ENCODE measurements around the gene VOPP1. TPM values are rescaled to one million over a fixed set of nuclear protein-coding genes. Genes with fewer than 3 reads are reported as not detected.
A peak's percentile ranks its signal among the peaks of the same experiment; 100 is the strongest.

The VOPP1 gene
- total RNA-seq, 6 experiments from 2014 or later, result 103 to 135 (median 122) TPM

GRCh38 chr7:55423277-55423711, 149.0 kb downstream of the VOPP1 start:
- no peak overlapping the region; the same call in 1 of the 2 replicates for H3K4me3 Mint-ChIP-seq
- TF ChIP-seq CTCF (IDR thresholded peaks at IDR 0.05), result peak; percentile 56
- H3K36me3 Mint-ChIP-seq (ENCODE audit: low read depth), result peaks cover 19% of the 10 kb centered on the region
- DNase-seq, result peak; percentile 57
- H3K27me3 Mint-ChIP-seq (ENCODE audit: insufficient read depth), result no peaks in the 10 kb centered on the region
- peaks cover 57% of the 10 kb centered on the region for H3K4me1 Mint-ChIP-seq (ENCODE audit: low read depth)
- H3K9me3 Mint-ChIP-seq, result no peaks in the 10 kb centered on the region
- H3K27ac Mint-ChIP-seq, result peak overlapping the region; percentile 2; the same call in 1 of the 2 replicates

Other genes starting within 250 kb of the VOPP1 start
- gene LANCL2, start 207.2 kb downstream of the VOPP1 start, total RNA-seq (2021; fragmentation: NEBNext Ultra II Directional; extraction: Animal tissue kit (Norgen Biotek cat#: 25700)), result 10 to 100 TPM; 17.3 to 26.3 (median 21.4) TPM

Measured in HFFc6 (cell line).